C4-2B (cell line): ENCODE data around the gene ITPR2.

Experiments
- CTCF ChIP-seq: fragments of 450-650 bp; conservative IDR thresholded peaks from 2 replicates; pipeline ENCODE4 v1.5.1; 2017; ENCODE audit warnings: mild to moderate bottlenecking
- ZFX ChIP-seq: fragments of 450-650 bp; IDR thresholded peaks from 2 replicates; pipeline ENCODE4 v1.6.1; 2017

GRCh38 chr12:26453246-26453645 is 379.7 kb downstream of the ITPR2 start:
- TF ChIP-seq CTCF = no peak
- no peak for TF ChIP-seq ZFX
